Right lobe of liver (tissue), 6 donors: Measurements from ENCODE around the gene BMPR2. TPM values are rescaled to one million over a fixed set of nuclear protein-coding genes. Genes with fewer than 3 reads are reported as not detected.
A peak's percentile ranks its signal among the peaks of the same experiment; 100 is the strongest.
"Not testable (repeated sequence)": the region's sequence is repeated elsewhere in the genome, so short reads cannot be mapped to it uniquely, and the experiment has no call there.

Experiments used
- ATAC-seq, 4 donors: fragments of 200-7000 bp; cut with Tn5 transposase; one replicate each; pipeline ENCODE4 v1.9.1; 2020; ENCODE audit warnings: mild to moderate bottlenecking in 4 of 4, moderate library complexity in 4 of 4
- DNase-seq, 3 donors: peaks; one replicate each; pipeline ENCODE4 v3.0.0-alpha.2; 2020
- H3K27ac ChIP-seq, 3 donors: fragments of 200-600 bp; one replicate each; pipeline ENCODE4 v1.8.0; 2022
- H3K27me3 ChIP-seq, 2 donors: fragments of 200-600 bp; one replicate each; pipeline ENCODE4 v1.8.0; 2022
- H3K36me3 ChIP-seq, 4 donors: fragments of 200-600 bp; sonication (generic) in 1 of 4; one replicate each; pipeline versions ENCODE4 v1.5.1 to v1.8.0; 2017 to 2022; ENCODE audit warnings: control low read depth in 1 of 4
- H3K4me1 ChIP-seq, 4 donors: fragments of 200-600 bp; sonication (generic) in 1 of 4; one replicate each; pipeline versions ENCODE4 v1.5.1 to v1.8.0; 2017 to 2022; ENCODE audit warnings: control low read depth in 1 of 4
- H3K4me3 ChIP-seq, 3 donors: fragments of 200-600 bp; one replicate each; pipeline ENCODE4 v1.8.0; 2022
- H3K9me3 ChIP-seq, 4 donors: fragments of 200-600 bp; sonication (generic) in 1 of 4; one replicate each; pipeline versions ENCODE4 v1.5.1 to v1.8.0; 2017 to 2022; ENCODE audit warnings: control low read depth in 1 of 4
- POLR2A ChIP-seq: fragments of 450-650 bp; IDR thresholded peaks from one replicate; pipeline ENCODE4 v1.6.1; 2017; ENCODE audit warnings: antibody characterized with exemption, mild to moderate bottlenecking
- WGBS: methylation state at CpG from one replicate; pipeline ENCODE4 v1.1.6; 2018; ENCODE audit warnings: low coverage, low lambda C conversion rate; ENCODE audit not compliant: insufficient coverage; ENCODE audit errors: missing lambda C conversion rate; 5-methylcytosine and 5-hydroxymethylcytosine counted together
- intact Hi-C, 2 donors: fragments of 100-400 bp; cut with DNase I; formaldehyde crosslinking; loops; one replicate each; pipeline versions ENCODE4 v1.11.2 to v1.14.1; 2022
- total RNA-seq, 6 experiments: library from RNA; depleted of rRNA in 2 of 6; stranded (reverse); fragments of >200 nt in 2 of 6; fragmentation: NEBNext Ultra II Directional in 3 of 6; extraction: Animal tissue kit (Norgen Biotek cat#: 25700) in 3 of 6; gene quantifications; one replicate each; pipeline versions ENCODE4 v1.1.0 to v1.2.4, GENCODE V29; 2016 to 2023
- TF ChIP-seq, protein P1 (sequence below), 4 donors: fragments of 200-600 bp in 3 of 4; fragments of 450-650 bp in 1 of 4; IDR thresholded peaks; one replicate each; pipeline versions ENCODE4 v1.5.1 to v1.8.0; 2016 to 2022; ENCODE audit warnings: antibody characterized with exemption in 4 of 4, mild to moderate bottlenecking in 2 of 4
- donor health status: DM: no; HTN: yes; CAD: no.
- donor health status: DM: no; HTN: no; CAD: no.
- donor health status: DM: no; HTN: no; CAD: no.
- donor health status: DM: no; HTN: yes; CAD: no.
- donor health status: DM: no; HTN: yes; CAD: no.

The BMPR2 gene
- total RNA-seq, 6 experiments from 2014 or later: 14.6 to 25.2 (median 18.7) TPM

DNA sequence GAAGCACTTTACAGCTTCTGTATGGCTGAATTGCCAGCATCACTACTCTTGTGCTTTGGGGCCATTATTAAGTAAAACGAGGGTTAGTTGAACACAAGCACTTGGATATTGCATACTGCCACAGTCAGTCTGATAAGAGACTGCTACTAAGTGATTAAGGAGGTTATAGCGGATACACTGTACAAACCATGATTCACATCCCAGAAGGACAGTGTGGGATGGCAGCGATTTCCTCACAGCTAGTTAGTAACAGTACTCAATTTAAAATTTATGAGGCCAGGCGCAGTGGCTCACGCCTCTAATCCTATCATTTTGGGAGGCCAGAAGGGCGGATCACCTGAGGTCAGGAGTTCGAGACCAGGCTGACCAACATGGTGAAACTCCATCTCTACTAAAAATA is 2.6 kb upstream of the BMPR2 start:
- 84% methylated on average over 4 of the region's 7 CpGs for WGBS
- ATAC-seq: no peak
- no peaks in the 10 kb centered on the region for H3K9me3 ChIP-seq

DNA sequence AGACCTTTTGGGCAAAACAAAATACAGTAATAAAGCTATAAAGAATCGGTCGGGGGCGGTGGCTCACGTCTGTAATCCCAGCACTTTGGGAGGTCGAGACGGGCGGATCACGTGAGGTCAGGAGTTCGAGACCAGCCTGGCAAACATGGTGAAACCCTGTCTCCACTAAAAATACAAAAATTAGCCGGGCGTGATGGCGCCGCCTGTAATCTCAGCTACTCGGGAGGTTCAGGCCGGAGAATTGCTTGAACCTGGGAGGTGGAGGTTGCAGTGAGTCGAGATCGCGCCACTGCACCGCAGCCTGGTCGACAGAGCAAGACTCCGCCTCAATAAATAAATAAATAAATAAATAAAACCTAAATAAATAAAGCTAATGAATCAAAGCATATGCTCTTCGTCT is 1.7 kb upstream of the BMPR2 start:
- H3K27ac ChIP-seq, H3K9me3 ChIP-seq, H3K36me3 ChIP-seq, intact Hi-C loops, DNase-seq, H3K4me3 ChIP-seq, ATAC-seq, H3K27me3 ChIP-seq: not testable (repeated sequence)
- 89% methylated on average over 16 of the region's 22 CpGs for WGBS
- H3K4me1 ChIP-seq: peaks cover 0 to 13% (median 3%) of the 10 kb centered on the region in 4 donors

More for the DNA sequence above, 2.6 kb upstream of the BMPR2 start:
- TF ChIP-seq, protein P1, sequence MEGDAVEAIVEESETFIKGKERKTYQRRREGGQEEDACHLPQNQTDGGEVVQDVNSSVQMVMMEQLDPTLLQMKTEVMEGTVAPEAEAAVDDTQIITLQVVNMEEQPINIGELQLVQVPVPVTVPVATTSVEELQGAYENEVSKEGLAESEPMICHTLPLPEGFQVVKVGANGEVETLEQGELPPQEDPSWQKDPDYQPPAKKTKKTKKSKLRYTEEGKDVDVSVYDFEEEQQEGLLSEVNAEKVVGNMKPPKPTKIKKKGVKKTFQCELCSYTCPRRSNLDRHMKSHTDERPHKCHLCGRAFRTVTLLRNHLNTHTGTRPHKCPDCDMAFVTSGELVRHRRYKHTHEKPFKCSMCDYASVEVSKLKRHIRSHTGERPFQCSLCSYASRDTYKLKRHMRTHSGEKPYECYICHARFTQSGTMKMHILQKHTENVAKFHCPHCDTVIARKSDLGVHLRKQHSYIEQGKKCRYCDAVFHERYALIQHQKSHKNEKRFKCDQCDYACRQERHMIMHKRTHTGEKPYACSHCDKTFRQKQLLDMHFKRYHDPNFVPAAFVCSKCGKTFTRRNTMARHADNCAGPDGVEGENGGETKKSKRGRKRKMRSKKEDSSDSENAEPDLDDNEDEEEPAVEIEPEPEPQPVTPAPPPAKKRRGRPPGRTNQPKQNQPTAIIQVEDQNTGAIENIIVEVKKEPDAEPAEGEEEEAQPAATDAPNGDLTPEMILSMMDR (IDR thresholded peaks at IDR 0.05): no peak
- no peak for TF ChIP-seq POLR2A
- intact Hi-C loops: no loop called here
- Histone ChIP-seq H3K4me1 (peaks cover 0 to 5% (median 0%) of the 10 kb centered on the region in 4 donors), H3K27ac (no peak overlapping the region), H3K4me3 (no peak overlapping the region), H3K27me3 (no peaks in the 10 kb centered on the region), H3K36me3 (no peaks in the 10 kb centered on the region)
- no peak for DNase-seq

DNA sequence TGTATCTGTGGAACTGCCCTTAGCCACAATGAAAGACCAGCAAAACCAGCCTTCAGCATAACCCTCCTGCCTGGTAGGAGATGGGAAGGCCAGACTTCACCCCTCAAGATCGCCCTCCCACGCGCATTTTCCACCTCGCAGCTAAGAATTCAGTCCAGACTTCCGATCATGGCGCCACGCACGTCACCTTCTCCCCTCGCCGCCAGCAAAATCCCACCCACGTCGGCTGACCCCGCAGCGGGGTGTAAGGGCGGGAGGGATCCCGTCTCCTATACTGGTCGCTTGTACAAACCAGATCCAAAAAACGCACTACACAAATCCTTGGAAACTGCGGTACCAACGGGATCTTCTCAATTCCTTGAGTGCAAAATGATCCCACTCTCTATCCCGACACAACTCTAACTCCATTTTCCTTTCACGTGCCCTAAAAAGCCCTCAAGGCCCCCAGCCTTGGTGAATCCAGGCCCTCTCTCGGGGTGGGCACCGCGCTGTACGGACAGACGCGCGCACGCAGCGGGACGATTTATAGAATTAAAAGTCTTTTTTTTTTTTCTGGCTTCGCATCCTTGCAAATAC is 1.0 kb upstream of the BMPR2 start:
- Histone ChIP-seq H3K9me3 (no peaks in the 10 kb centered on the region), H3K27ac (peak overlapping the region; percentile 85 to 89 (median 85)), H3K4me3 (peak overlapping the region; percentile 67 to 90 (median 84)), H3K4me1 (peaks cover 0 to 19% (median 7%) of the 10 kb centered on the region in 4 donors), H3K27me3 (no peaks in the 10 kb centered on the region), H3K36me3 (no peaks in the 10 kb centered on the region)
- peak in 2 of 4 donors; percentile 3 to 4 for ATAC-seq
- intact Hi-C loops: no loop called here
- TF ChIP-seq, protein P1 (IDR thresholded peaks at IDR 0.05): no peak
- TF ChIP-seq POLR2A: no peak
- WGBS: 3% methylated on average over 33 of the region's 33 CpGs
- peak; percentile 61 to 66 (median 61) for DNase-seq

DNA sequence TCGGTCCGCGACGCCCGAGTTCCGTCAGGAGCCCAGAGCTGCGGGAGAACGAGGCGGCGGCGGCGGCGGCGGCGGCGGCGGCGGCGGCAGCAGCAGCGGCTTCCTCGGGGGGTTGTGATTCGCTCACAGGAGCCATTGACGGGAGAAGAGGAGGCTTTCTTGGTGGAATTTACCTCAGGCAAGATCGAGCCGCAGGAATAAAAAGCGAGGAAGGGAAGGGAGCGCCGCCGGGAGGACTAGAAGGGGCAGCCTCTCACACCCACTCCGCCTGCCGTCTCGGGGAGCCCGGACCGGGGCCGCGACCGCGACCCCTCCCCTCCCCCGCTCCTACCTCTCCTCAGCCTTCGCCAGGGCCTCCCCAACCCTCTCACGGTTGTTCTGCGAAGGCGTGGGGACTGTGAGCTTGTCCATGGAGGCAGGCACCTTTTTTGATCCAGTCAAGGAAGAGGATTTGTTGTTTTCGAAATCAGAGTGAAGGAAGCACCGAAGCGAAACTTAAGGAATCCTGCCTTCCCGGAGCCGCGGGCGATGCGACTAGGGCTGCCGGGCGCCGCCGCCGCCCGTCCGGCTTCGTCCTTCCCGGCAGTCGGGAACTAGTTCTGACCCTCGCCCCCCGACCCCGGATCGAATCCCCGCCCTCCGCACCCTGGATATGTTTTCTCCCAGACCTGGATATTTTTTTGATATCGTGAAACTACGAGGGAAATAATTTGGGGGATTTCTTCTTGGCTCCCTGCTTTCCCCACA is 506 bp downstream of the BMPR2 start:
- H3K4me1 ChIP-seq: peaks cover 0 to 25% (median 10%) of the 10 kb centered on the region in 4 donors
- H3K4me3 ChIP-seq: peak overlapping the region; percentile 67 to 90 (median 84)
- no peak for TF ChIP-seq POLR2A
- TF ChIP-seq, protein P1 (IDR thresholded peaks at IDR 0.05): no peak
- H3K9me3 ChIP-seq: no peaks in the 10 kb centered on the region
- under 1% methylated on average over 24 of the region's 69 CpGs for WGBS
- DNase-seq: peak; percentile 62 to 73 (median 63)
- ATAC-seq: peak; percentile 26 to 58 (median 42)
- intact Hi-C loops: no loop called here
- peak overlapping the region; percentile 85 to 89 (median 85) for H3K27ac ChIP-seq
- no peaks in the 10 kb centered on the region for H3K36me3 ChIP-seq
- no peaks in the 10 kb centered on the region for H3K27me3 ChIP-seq

DNA sequence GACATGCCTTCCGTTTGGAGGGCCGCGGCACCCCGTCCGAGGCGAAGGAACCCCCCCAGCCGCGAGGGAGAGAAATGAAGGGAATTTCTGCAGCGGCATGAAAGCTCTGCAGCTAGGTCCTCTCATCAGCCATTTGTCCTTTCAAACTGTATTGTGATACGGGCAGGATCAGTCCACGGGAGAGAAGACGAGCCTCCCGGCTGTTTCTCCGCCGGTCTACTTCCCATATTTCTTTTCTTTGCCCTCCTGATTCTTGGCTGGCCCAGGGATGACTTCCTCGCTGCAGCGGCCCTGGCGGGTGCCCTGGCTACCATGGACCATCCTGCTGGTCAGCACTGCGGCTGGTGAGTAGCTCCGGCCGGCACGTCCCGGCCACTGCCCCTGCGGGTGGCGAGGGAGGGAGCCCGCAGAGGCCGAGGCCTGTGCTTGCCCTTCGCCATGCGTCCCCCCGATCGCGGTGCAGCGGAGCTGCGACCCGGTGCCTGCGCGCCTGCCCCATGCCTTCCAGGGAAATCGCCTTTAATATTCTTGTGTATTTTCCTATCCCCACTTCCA is 1.2 kb downstream of the BMPR2 start:
- no peak for TF ChIP-seq POLR2A
- TF ChIP-seq, protein P1 (IDR thresholded peaks at IDR 0.05): no peak
- Histone ChIP-seq H3K4me1 (peaks cover 0 to 32% (median 13%) of the 10 kb centered on the region in 4 donors), H3K27me3 (no peaks in the 10 kb centered on the region), H3K9me3 (no peaks in the 10 kb centered on the region), H3K27ac (peak overlapping the region; percentile 85 to 89 (median 85)), H3K36me3 (no peaks in the 10 kb centered on the region), H3K4me3 (peak overlapping the region; percentile 67 to 90 (median 84))
- peak; percentile 43 to 59 (median 54) for ATAC-seq
- DNase-seq: peak; percentile 64 to 75 (median 69)
- under 1% methylated on average over 30 of the region's 38 CpGs for WGBS
- intact Hi-C loops: no loop called here
